Measurements from ENCODE around the gene PRKCH. TPM values are rescaled to one million over a fixed set of nuclear protein-coding genes. Genes with fewer than 3 reads are reported as not detected.

Gene PRKCH
- total and polyA plus RNA-seq, 2 experiments from 2014 or later, result 2.4 to 3.5 TPM

DNA sequence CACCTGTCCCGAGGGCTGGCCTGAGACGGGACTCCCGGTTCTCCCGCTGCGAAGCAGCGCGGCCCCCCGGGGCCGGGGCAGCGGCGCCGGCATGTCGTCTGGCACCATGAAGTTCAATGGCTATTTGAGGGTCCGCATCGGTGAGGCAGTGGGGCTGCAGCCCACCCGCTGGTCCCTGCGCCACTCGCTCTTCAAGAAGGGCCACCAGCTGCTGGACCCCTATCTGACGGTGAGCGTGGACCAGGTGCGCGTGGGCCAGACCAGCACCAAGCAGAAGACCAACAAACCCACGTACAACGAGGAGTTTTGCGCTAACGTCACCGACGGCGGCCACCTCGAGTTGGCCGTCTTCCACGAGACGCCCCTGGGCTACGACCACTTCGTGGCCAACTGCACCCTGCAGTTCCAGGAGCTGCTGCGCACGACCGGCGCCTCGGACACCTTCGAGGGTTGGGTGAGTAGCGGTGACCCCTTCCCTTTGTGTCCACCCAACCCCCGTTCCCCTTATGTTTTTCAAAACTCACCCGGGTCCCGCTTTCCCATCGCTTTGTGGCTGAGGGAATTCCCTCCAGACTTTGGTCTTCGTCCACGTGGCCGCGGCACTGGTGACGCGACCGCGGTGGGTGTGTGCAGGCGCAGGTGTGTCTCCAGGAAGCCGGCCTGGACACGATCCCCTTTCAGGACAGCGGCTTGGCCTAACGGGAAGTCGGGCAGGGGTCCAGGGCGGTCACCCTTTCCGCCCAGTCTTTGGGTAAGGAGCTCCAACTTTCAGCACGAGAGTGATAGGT is 826 bp downstream of the PRKCH start:
- Histone ChIP-seq H4K20me1 (ENCODE audit: insufficient read depth) (no peaks in the 10 kb centered on the region), H3K79me2 (ENCODE audit: insufficient read depth) (no peaks in the 10 kb centered on the region), H3K36me3 (ENCODE audit: low read depth) (no peaks in the 10 kb centered on the region), H3K4me3 (peak overlapping the region; percentile 71), H3K9ac (no peak overlapping the region), H3K9me2 (ENCODE audit: insufficient read depth) (no peaks in the 10 kb centered on the region), H3K4me2 (ENCODE audit: unreplicated experiment) (peak overlapping the region; percentile 85), H3K9me3 (ENCODE audit: low read depth) (no peaks in the 10 kb centered on the region), H3K27me3 (replicated peaks; ENCODE audit: insufficient read depth) (peaks cover 58% of the 10 kb centered on the region), H3F3A (ENCODE audit: insufficient read depth) (no peaks in the 10 kb centered on the region), H2AFZ (peak overlapping the region; percentile 85), H3K4me1 (ENCODE audit: insufficient read depth) (no peaks in the 10 kb centered on the region), H3K27ac (no peak overlapping the region)
- in situ Hi-C loops (cut with MboI), result no loop called here
- TF ChIP-seq EZH2phosphoT487 (IDR thresholded peaks at IDR 0.05; ENCODE audit: insufficient read depth, low read depth) (no peak), EZH2 (IDR thresholded peaks at IDR 0.05; ENCODE audit: insufficient read depth, poor library complexity, severe bottlenecking) (no peak)
- 3 to 4% methylated on average over 48 to 52 of the region's 63 CpGs for WGBS, 2 experiments (ENCODE audit: low coverage in 1 of 2, low lambda C conversion rate in 2 of 2, missing lambda C conversion rate in 2 of 2)
- DNase-seq, result no peak

- Histone ChIP-seq H3F3A (ENCODE audit: insufficient read depth) (no peaks in the 10 kb centered on the region), H3K4me3 (no peak overlapping the region), H3K27me3 (replicated peaks; ENCODE audit: insufficient read depth) (peaks cover 58% of the 10 kb centered on the region), H3K4me2 (ENCODE audit: unreplicated experiment) (no peak overlapping the region), H3K9me2 (ENCODE audit: insufficient read depth) (no peaks in the 10 kb centered on the region), H2AFZ (no peak overlapping the region), H4K20me1 (ENCODE audit: insufficient read depth) (no peaks in the 10 kb centered on the region), H3K36me3 (ENCODE audit: low read depth) (no peaks in the 10 kb centered on the region), H3K79me2 (ENCODE audit: insufficient read depth) (no peaks in the 10 kb centered on the region), H3K4me1 (ENCODE audit: insufficient read depth) (no peaks in the 10 kb centered on the region), H3K9ac (no peak overlapping the region), H3K27ac (no peak overlapping the region), H3K9me3 (ENCODE audit: low read depth) (no peaks in the 10 kb centered on the region)
- 26 to 29% methylated on average over 13 of the region's 13 CpGs for WGBS, 2 experiments (ENCODE audit: low coverage in 1 of 2, low lambda C conversion rate in 2 of 2, missing lambda C conversion rate in 2 of 2)
- peak; percentile 24 for DNase-seq
- in situ Hi-C loops (cut with MboI), result no loop called here
- TF ChIP-seq EZH2phosphoT487 (IDR thresholded peaks at IDR 0.05; ENCODE audit: insufficient read depth, low read depth) (no peak), EZH2 (IDR thresholded peaks at IDR 0.05; ENCODE audit: insufficient read depth, poor library complexity, severe bottlenecking) (no peak)
These were observed 1.5 kb downstream of the PRKCH start for GRCh38 chr14:61322799-61323290.

DNA sequence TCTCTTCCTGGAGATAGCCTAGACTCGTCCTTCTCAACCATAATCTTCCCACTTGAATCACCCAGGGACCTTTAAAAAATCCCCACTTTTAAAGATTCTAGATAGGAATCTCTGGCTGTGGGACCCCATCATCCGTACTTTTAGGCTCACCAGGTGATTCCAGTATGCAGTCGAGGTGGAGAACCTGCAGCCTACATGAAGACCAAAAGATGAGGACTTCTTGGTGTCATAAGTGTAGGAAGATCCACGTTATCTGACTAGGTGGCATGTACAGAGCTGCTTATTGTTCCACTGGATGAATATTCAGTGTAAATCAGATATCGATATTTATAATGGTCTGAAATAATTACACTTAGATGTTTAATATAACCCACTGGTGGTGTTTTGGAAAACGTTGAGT is 2.6 kb downstream of the PRKCH start:
- in situ Hi-C loops (cut with MboI), result no loop called here
- H4K20me1 ChIP-seq (ENCODE audit: insufficient read depth), result no peaks in the 10 kb centered on the region
- no peaks in the 10 kb centered on the region for H3F3A ChIP-seq (ENCODE audit: insufficient read depth)

GRCh38 chr14:61325166-61325565 is 3.8 kb downstream of the PRKCH start:
- no peaks in the 10 kb centered on the region for H3K9me2 ChIP-seq (ENCODE audit: insufficient read depth)
- no peak overlapping the region for H2AFZ ChIP-seq
- H3K27me3 ChIP-seq (replicated peaks; ENCODE audit: insufficient read depth), result peaks cover 47% of the 10 kb centered on the region
- in situ Hi-C loops (cut with MboI), result no loop called here
- no peak overlapping the region for H3K27ac ChIP-seq
- no peaks in the 10 kb centered on the region for H3F3A ChIP-seq (ENCODE audit: insufficient read depth)
- 97 to 100% methylated on average over 1 of the region's 1 CpG for WGBS, 2 experiments (ENCODE audit: low coverage in 1 of 2, low lambda C conversion rate in 2 of 2, missing lambda C conversion rate in 2 of 2)
- no peaks in the 10 kb centered on the region for H3K79me2 ChIP-seq (ENCODE audit: insufficient read depth)
- H4K20me1 ChIP-seq (ENCODE audit: insufficient read depth), result no peaks in the 10 kb centered on the region
- H3K4me2 ChIP-seq (ENCODE audit: unreplicated experiment), result no peak overlapping the region
- TF ChIP-seq EZH2 (IDR thresholded peaks at IDR 0.05; ENCODE audit: insufficient read depth, poor library complexity, severe bottlenecking) (no peak), EZH2phosphoT487 (IDR thresholded peaks at IDR 0.05; ENCODE audit: insufficient read depth, low read depth) (no peak)
- no peak for DNase-seq
- H3K9ac ChIP-seq, result no peak overlapping the region
- H3K4me1 ChIP-seq (ENCODE audit: insufficient read depth), result no peaks in the 10 kb centered on the region
- H3K9me3 ChIP-seq (ENCODE audit: low read depth), result no peaks in the 10 kb centered on the region
- H3K4me3 ChIP-seq, result no peak overlapping the region
- H3K36me3 ChIP-seq (ENCODE audit: low read depth), result no peaks in the 10 kb centered on the region

More for the DNA sequence above, 2.6 kb downstream of the PRKCH start:
- DNase-seq, result no peak
- no peaks in the 10 kb centered on the region for H3K9me3 ChIP-seq (ENCODE audit: low read depth)
- no peak overlapping the region for H2AFZ ChIP-seq
- H3K9ac ChIP-seq, result no peak overlapping the region
- H3K27me3 ChIP-seq (replicated peaks; ENCODE audit: insufficient read depth), result peaks cover 52% of the 10 kb centered on the region
- no peak overlapping the region for H3K4me3 ChIP-seq
- H3K9me2 ChIP-seq (ENCODE audit: insufficient read depth), result no peaks in the 10 kb centered on the region
- no peaks in the 10 kb centered on the region for H3K4me1 ChIP-seq (ENCODE audit: insufficient read depth)
- no peaks in the 10 kb centered on the region for H3K36me3 ChIP-seq (ENCODE audit: low read depth)
- no peaks in the 10 kb centered on the region for H3K79me2 ChIP-seq (ENCODE audit: insufficient read depth)
- H3K27ac ChIP-seq, result no peak overlapping the region
- WGBS, 2 experiments (ENCODE audit: low coverage in 1 of 2, low lambda C conversion rate in 2 of 2, missing lambda C conversion rate in 2 of 2), result 62 to 70% methylated on average over 6 of the region's 6 CpGs
- no peak overlapping the region for H3K4me2 ChIP-seq (ENCODE audit: unreplicated experiment)
- TF ChIP-seq EZH2phosphoT487 (IDR thresholded peaks at IDR 0.05; ENCODE audit: insufficient read depth, low read depth), result no peak
- no peak for TF ChIP-seq EZH2 (IDR thresholded peaks at IDR 0.05; ENCODE audit: insufficient read depth, poor library complexity, severe bottlenecking)

All from GM23248 (cell line).